Ramos (cell line): ENCODE data around the gene TMEM35A.
"Not testable (repeated sequence)": the region's sequence is repeated elsewhere in the genome, so short reads cannot be mapped to it uniquely, and the experiment has no call there.

Experiments
- in situ Hi-C: fragments of 300-500 bp; cut with MboI; formaldehyde crosslinking; loops from one replicate; pipeline ENCODE4 v1.14.3; 2022; ENCODE audit warnings: low sequenced_read_pairs; ENCODE audit not compliant: unreplicated experiment

Gene TMEM35A

GRCh38 chrX:101078716-101079598 lies at the start of gene TMEM35A:
Gene TMEM35A (plus strand): TSS chrX:101078879. CDS start chrX:101079003, 124 bp downstream.
- in situ Hi-C loops, result no loop called here

- in situ Hi-C loops, result no loop called here
Observed at GRCh38 chrX:101029665-101030064, 49.0 kb upstream of the TMEM35A start.

- in situ Hi-C loops, result no loop called here
Observed at GRCh38 chrX:101037231-101037630, 41.4 kb upstream of the TMEM35A start.

- in situ Hi-C loops, result no loop called here
Observed at GRCh38 chrX:101040197-101040596, 38.5 kb upstream of the TMEM35A start.

GRCh38 chrX:101051153-101051548 lies 27.5 kb upstream of the TMEM35A start:
- in situ Hi-C loops, result no loop called here

- in situ Hi-C loops, result no loop called here
Observed at GRCh38 chrX:101051549-101052302, 27.0 kb upstream of the TMEM35A start, which contains the start of gene TRMT2B. Gene TRMT2B (minus strand): TSS chrX:101052111. CDS start chrX:101042289, 9,822 bp downstream.

- in situ Hi-C loops, result not testable (repeated sequence)
Observed at GRCh38 chrX:101056551-101056950, 22.1 kb upstream of the TMEM35A start.

GRCh38 chrX:101057093-101057714 lies 21.5 kb upstream of the TMEM35A start:
- in situ Hi-C loops, result no loop called here

GRCh38 chrX:101062176-101062575 lies 16.5 kb upstream of the TMEM35A start:
- in situ Hi-C loops, result no loop called here

GRCh38 chrX:101071582-101071981 lies 7.1 kb upstream of the TMEM35A start:
- in situ Hi-C loops, result no loop called here

GRCh38 chrX:101079736-101080270 lies 1.1 kb downstream of the TMEM35A start:
- in situ Hi-C loops, result no loop called here

GRCh38 chrX:101080326-101081124 lies 1.8 kb downstream of the TMEM35A start:
- in situ Hi-C loops, result no loop called here

GRCh38 chrX:101081231-101081630 lies 2.6 kb downstream of the TMEM35A start:
- in situ Hi-C loops, result no loop called here

- in situ Hi-C loops, result no loop called here
Observed at GRCh38 chrX:101091817-101092216, 13.1 kb downstream of the TMEM35A start.

GRCh38 chrX:101097546-101098453 lies 19.1 kb downstream of the TMEM35A start, which contains the start of gene CENPI:
Gene CENPI (plus strand): TSS chrX:101098204. CDS start chrX:101101071, 2,867 bp downstream.
- in situ Hi-C loops, result no loop called here

- in situ Hi-C loops, result no loop called here
Observed at GRCh38 chrX:101108284-101108683, 29.6 kb downstream of the TMEM35A start.

- in situ Hi-C loops, result no loop called here
Observed at GRCh38 chrX:101117701-101118100, 39.0 kb downstream of the TMEM35A start.

- in situ Hi-C loops, result no loop called here
Observed at GRCh38 chrX:101136235-101136634, 57.6 kb downstream of the TMEM35A start.
